HG03520 (cell line): ENCODE data around the gene LIG1.

ENCODE experiments used
- ATAC-seq: cut with Tn5 transposase; IDR thresholded peaks from one replicate; pipeline ENCODE4 v1.9.1; 2021; ENCODE audit warnings: mild to moderate bottlenecking, moderate library complexity; ENCODE audit not compliant: unreplicated experiment

LIG1 gene

GRCh38 chr19:48169939-48170803 is at the start of gene LIG1, which contains the start of gene ZSWIM9:
Gene LIG1 (minus strand): TSS chr19:48170344. CDS start chr19:48165566, 4,778 bp downstream.
Gene ZSWIM9 (plus strand): TSS chr19:48170680. CDS start chr19:48171803, 1,123 bp downstream.
- ATAC-seq = peak; percentile 72

GRCh38 chr19:48218997-48219396 is 48.9 kb upstream of the LIG1 start:
- ATAC-seq = no peak

GRCh38 chr19:48216933-48217332 is 46.8 kb upstream of the LIG1 start:
- ATAC-seq = no peak

GRCh38 chr19:48213959-48214358 is 43.8 kb upstream of the LIG1 start:
- no peak for ATAC-seq

- no peak for ATAC-seq
These were observed 39.9 kb upstream of the LIG1 start for GRCh38 chr19:48210005-48210404.

- ATAC-seq = no peak
These were observed 36.4 kb upstream of the LIG1 start for GRCh38 chr19:48206397-48207093.

- peak; percentile 88 for ATAC-seq
These were observed 33.9 kb upstream of the LIG1 start for GRCh38 chr19:48203794-48204628.

GRCh38 chr19:48203222-48203793 is 33.2 kb upstream of the LIG1 start:
- ATAC-seq = no peak

GRCh38 chr19:48196933-48197665 is 27.0 kb upstream of the LIG1 start:
- ATAC-seq = no peak

- ATAC-seq = no peak
These were observed 26.2 kb upstream of the LIG1 start for GRCh38 chr19:48196321-48196763.

- no peak for ATAC-seq
These were observed 25.0 kb upstream of the LIG1 start for GRCh38 chr19:48194844-48195830.

- ATAC-seq = no peak
These were observed 24.1 kb upstream of the LIG1 start for GRCh38 chr19:48194041-48194843.

GRCh38 chr19:48192750-48193149 is 22.6 kb upstream of the LIG1 start:
- ATAC-seq = no peak

- ATAC-seq = no peak
These were observed 20.7 kb upstream of the LIG1 start for GRCh38 chr19:48190885-48191284.

- no peak for ATAC-seq
These were observed 20.2 kb upstream of the LIG1 start for GRCh38 chr19:48190288-48190884.

- ATAC-seq = no peak
These were observed 16.4 kb upstream of the LIG1 start for GRCh38 chr19:48186541-48186991.

- no peak for ATAC-seq
These were observed 15.9 kb upstream of the LIG1 start for GRCh38 chr19:48186015-48186414.

- ATAC-seq = no peak
These were observed 13.2 kb upstream of the LIG1 start for GRCh38 chr19:48183356-48183755.
